ENCODE data around the gene GPAM. TPM values are rescaled to one million over a fixed set of nuclear protein-coding genes. Genes with fewer than 3 reads are reported as not detected.

Gene GPAM
- total RNA-seq, 6 experiments from 2014 or later: 78.8 to 340 (median 90.3) TPM

DNA sequence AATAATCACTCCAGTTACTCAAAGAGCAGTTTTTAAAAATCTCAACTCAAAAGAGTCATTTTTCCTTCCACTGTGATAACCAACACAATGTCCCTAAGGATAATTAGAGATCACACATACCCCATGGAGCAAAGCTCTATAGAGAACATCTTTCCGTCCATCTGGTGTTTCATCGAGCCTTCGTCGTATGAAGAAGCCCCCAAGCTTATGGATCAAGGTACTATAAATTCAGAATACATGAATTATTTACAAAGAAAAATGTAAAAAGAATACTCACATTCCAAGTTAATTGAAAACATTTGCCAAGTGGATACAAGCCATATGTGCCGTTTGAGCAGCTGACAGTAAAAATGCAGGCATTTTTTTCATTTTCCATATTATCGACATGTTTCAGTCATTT lies 14.8 kb downstream of the GPAM start:
- ATAC-seq (no peak), DNase-seq (no peak)
- WGBS (ENCODE audit: insufficient coverage, low coverage, low lambda C conversion rate, missing lambda C conversion rate): 83% methylated on average over 6 of the region's 6 CpGs
- intact Hi-C loops (cut with DNase I): no loop called here
- no peak overlapping the region for H3K27ac ChIP-seq
- TF ChIP-seq POLR2A (IDR thresholded peaks at IDR 0.05): no peak
- TF ChIP-seq, protein P1, sequence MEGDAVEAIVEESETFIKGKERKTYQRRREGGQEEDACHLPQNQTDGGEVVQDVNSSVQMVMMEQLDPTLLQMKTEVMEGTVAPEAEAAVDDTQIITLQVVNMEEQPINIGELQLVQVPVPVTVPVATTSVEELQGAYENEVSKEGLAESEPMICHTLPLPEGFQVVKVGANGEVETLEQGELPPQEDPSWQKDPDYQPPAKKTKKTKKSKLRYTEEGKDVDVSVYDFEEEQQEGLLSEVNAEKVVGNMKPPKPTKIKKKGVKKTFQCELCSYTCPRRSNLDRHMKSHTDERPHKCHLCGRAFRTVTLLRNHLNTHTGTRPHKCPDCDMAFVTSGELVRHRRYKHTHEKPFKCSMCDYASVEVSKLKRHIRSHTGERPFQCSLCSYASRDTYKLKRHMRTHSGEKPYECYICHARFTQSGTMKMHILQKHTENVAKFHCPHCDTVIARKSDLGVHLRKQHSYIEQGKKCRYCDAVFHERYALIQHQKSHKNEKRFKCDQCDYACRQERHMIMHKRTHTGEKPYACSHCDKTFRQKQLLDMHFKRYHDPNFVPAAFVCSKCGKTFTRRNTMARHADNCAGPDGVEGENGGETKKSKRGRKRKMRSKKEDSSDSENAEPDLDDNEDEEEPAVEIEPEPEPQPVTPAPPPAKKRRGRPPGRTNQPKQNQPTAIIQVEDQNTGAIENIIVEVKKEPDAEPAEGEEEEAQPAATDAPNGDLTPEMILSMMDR (IDR thresholded peaks at IDR 0.05): no peak
- H3K36me3 ChIP-seq: peaks cover 9 to 100% (median 47%) of the 10 kb centered on the region in 4 donors
- no peak overlapping the region for H3K4me3 ChIP-seq
- H3K9me3 ChIP-seq: no peaks in the 10 kb centered on the region
- H3K27me3 ChIP-seq: no peaks in the 10 kb centered on the region
- H3K4me1 ChIP-seq: peaks cover 0 to 4% (median 0%) of the 10 kb centered on the region in 4 donors

DNA sequence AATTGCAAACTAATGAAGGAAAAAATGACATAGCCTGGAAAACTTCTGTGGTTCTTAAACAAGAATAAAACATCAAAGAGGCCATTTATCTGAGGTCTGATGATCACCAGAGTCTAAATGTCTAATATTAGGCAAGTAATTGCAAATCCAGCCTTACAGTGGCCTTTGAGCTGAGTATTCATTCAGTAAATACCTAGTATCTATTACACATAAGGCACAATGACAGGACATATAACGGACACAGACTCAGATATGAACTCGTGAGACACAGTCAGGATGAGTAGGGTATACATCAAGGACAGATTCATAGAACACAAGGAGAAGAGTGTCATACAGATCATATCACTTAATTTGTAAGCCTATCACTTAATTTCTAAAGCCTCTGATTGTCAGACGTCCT lies 16.8 kb downstream of the GPAM start:
- intact Hi-C loops (cut with DNase I): no loop called here
- TF ChIP-seq, protein P1 (IDR thresholded peaks at IDR 0.05): no peak
- TF ChIP-seq POLR2A (IDR thresholded peaks at IDR 0.05): no peak
- Histone ChIP-seq H3K4me1 (no peaks in the 10 kb centered on the region), H3K9me3 (no peaks in the 10 kb centered on the region), H3K27me3 (no peaks in the 10 kb centered on the region), H3K4me3 (no peak overlapping the region), H3K36me3 (peaks cover 10 to 99% (median 49%) of the 10 kb centered on the region in 4 donors), H3K27ac (no peak overlapping the region)
- 69% methylated on average over 3 of the region's 3 CpGs for WGBS (ENCODE audit: insufficient coverage, low coverage, low lambda C conversion rate, missing lambda C conversion rate)
- peak in 3 of 4 donors; percentile 7 to 66 (median 29) for ATAC-seq
- DNase-seq: no peak

DNA sequence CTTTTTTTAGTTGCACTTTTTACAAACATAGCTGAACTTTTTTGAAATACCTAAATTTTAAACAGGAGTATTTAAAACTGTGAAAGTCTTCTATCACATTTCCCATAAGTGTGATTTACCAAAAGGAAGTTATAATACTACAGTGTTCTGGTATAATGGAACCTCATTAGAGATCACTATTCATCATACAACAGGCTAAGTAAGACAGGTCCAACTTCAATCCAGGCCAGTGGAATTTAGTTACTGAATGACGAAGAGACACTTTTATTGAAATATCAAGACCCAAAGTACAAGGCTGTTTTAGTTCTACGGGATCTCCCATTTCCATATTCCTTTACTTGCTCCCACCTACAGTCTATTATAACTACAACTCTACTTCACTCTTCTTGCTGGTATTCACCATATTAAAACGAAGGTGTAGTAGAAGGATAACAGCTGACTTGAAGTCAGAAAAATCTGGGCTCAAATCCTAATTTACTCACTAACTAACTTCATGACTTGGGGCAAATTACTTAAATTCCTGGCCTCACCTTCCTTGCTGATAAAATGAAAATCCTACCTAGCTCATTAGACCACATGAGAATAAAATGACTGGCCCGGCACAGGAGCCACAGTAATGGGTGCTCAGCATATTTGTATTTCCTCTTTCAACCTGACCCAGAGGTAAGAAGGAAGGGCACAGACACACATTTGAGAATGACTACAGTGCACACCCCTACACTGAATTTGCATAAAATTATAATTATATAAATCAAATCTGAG lies 21.6 kb downstream of the GPAM start:
- ATAC-seq (no peak), DNase-seq (no peak)
- TF ChIP-seq, protein P1 (IDR thresholded peaks at IDR 0.05): no peak
- TF ChIP-seq POLR2A (IDR thresholded peaks at IDR 0.05): no peak
- H3K27me3 ChIP-seq: no peaks in the 10 kb centered on the region
- no peak overlapping the region for H3K4me3 ChIP-seq
- H3K36me3 ChIP-seq: peaks cover 5 to 99% (median 53%) of the 10 kb centered on the region in 4 donors
- peaks cover 0 to 3% (median 0%) of the 10 kb centered on the region in 4 donors for H3K4me1 ChIP-seq
- H3K27ac ChIP-seq: no peak overlapping the region
- intact Hi-C loops (cut with DNase I): no loop called here
- no peaks in the 10 kb centered on the region for H3K9me3 ChIP-seq
- 55% methylated on average over 4 of the region's 4 CpGs for WGBS (ENCODE audit: insufficient coverage, low coverage, low lambda C conversion rate, missing lambda C conversion rate)

DNA sequence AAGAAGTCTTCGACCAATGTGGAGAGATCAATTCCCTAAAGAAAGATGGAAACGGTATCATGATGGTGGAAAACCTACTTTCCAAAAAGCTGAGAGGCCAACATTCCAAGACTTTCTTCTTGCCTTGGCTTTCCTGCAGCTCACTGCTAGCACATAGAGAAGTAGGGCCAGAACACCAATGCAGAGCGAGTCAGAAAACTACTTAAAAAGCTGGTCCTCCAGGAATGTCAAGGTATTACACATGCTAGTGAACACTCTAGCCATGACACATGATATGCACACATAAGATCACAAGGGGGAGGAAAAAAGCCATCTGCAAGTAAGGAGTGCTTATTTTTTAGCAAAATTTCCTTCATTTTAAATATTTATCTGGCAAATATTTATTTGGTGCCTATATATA lies 22.7 kb downstream of the GPAM start:
- ATAC-seq: no peak
- H3K4me1 ChIP-seq: peaks cover 0 to 3% (median 0%) of the 10 kb centered on the region in 4 donors

More for the DNA sequence above, 22.7 kb downstream of the GPAM start:
- H3K27me3 ChIP-seq: no peaks in the 10 kb centered on the region
- 75% methylated on average over 3 of the region's 3 CpGs for WGBS (ENCODE audit: insufficient coverage, low coverage, low lambda C conversion rate, missing lambda C conversion rate)
- no peak overlapping the region for H3K27ac ChIP-seq
- no peak for DNase-seq
- H3K4me3 ChIP-seq: no peak overlapping the region
- peaks cover 5 to 99% (median 54%) of the 10 kb centered on the region in 4 donors for H3K36me3 ChIP-seq
- intact Hi-C loops (cut with DNase I): no loop called here
- TF ChIP-seq, protein P1 (IDR thresholded peaks at IDR 0.05): no peak
- no peak for TF ChIP-seq POLR2A (IDR thresholded peaks at IDR 0.05)
- no peaks in the 10 kb centered on the region for H3K9me3 ChIP-seq

Measured in right lobe of liver (tissue), 6 donors.